Activated T-helper 2 cell treated with anti-CD3 and anti-CD28 coated beads, Interferon-gamma antibody, Interleukin-2, Interleukin-4, amounts not matched to agents 10 μg/mL and 5 μg/mL and 100 μg/mL, durations not matched to agents 14 hours and 24 hours and 36 hours (primary cell): ENCODE results near the gene SLC4A2. TPM values are rescaled to one million over a fixed set of nuclear protein-coding genes. Genes with fewer than 3 reads are reported as not detected.
"Not testable (repeated sequence)": the region's sequence is repeated elsewhere in the genome, so short reads cannot be mapped to it uniquely, and the experiment has no call there.

ENCODE experiments used
- DNase-seq: peaks from one replicate; pipeline ENCODE4 v3.0.0; 2021; ENCODE audit warnings: low spot score
- H3K27ac Mint-ChIP-seq: one replicate; pipeline ENCODE4 v1.8.0; 2021; ENCODE audit warnings: mixed read lengths
- H3K27me3 Mint-ChIP-seq: one replicate; pipeline ENCODE4 v1.8.0; 2021; ENCODE audit warnings: low read depth, mixed read lengths
- H3K36me3 Mint-ChIP-seq: one replicate; pipeline ENCODE4 v1.8.0; 2021; ENCODE audit warnings: low read depth, mixed read lengths
- H3K4me1 Mint-ChIP-seq: one replicate; pipeline ENCODE4 v1.8.0; 2021; ENCODE audit warnings: low read depth, mixed read lengths
- H3K4me3 Mint-ChIP-seq: one replicate; pipeline ENCODE4 v1.8.0; 2021; ENCODE audit warnings: low read depth, mild to moderate bottlenecking, moderate library complexity, mixed read lengths
- H3K9me3 Mint-ChIP-seq: one replicate; pipeline ENCODE4 v1.8.0; 2021; ENCODE audit warnings: mixed read lengths
- intact Hi-C: fragments of 100-400 bp; cut with micrococcal nuclease; formaldehyde crosslinking; loops from one replicate; pipeline ENCODE4 v1.15.1; 2023
- total RNA-seq: library from RNA; stranded (reverse); gene quantifications from 2 replicates; pipeline ENCODE4 v1.2.3, GENCODE V29; 2022

SLC4A2 gene
- total RNA-seq = 106 and 109 TPM in 2 replicates

GRCh38 chr7:151059367-151060112, at the start of gene SLC4A2:
TSS of gene SLC4A2 (plus strand) at chr7:151059589. CDS start at chr7:151061988, 2,399 bp downstream.
- Mint-ChIP-seq H3K4me1 (peaks cover 26% of the 10 kb centered on the region), H3K9me3 (no peaks in the 10 kb centered on the region), H3K4me3 (peak within 1 kb of the TSS; percentile 94), H3K27me3 (no peaks in the 10 kb centered on the region), H3K27ac (peak within 1 kb of the TSS; percentile 93), H3K36me3 (peaks cover 10% of the 10 kb centered on the region)
- DNase-seq = peak; percentile 67
- intact Hi-C loops = loop anchor here (2.0 to 5.0 kb wide), 3 partner anchors 47 to 1222 kb away; partner anchors contain the start of genes CHPF2 and ZNF862

GRCh38 chr7:151010037-151010306, 49.4 kb upstream of the SLC4A2 start:
- Mint-ChIP-seq H3K4me1 (peaks cover 54% of the 10 kb centered on the region), H3K4me3 (no peak overlapping the region), H3K27me3 (no peaks in the 10 kb centered on the region), H3K9me3 (no peaks in the 10 kb centered on the region), H3K27ac (no peak overlapping the region), H3K36me3 (peaks cover 6% of the 10 kb centered on the region)
- intact Hi-C loops = loop anchor here (5.0 kb wide), 2 partner anchors 33 to 47 kb away; partner anchors contain the start of genes CDK5, KCNH2 and SLC4A2
- DNase-seq = no peak

DNA sequence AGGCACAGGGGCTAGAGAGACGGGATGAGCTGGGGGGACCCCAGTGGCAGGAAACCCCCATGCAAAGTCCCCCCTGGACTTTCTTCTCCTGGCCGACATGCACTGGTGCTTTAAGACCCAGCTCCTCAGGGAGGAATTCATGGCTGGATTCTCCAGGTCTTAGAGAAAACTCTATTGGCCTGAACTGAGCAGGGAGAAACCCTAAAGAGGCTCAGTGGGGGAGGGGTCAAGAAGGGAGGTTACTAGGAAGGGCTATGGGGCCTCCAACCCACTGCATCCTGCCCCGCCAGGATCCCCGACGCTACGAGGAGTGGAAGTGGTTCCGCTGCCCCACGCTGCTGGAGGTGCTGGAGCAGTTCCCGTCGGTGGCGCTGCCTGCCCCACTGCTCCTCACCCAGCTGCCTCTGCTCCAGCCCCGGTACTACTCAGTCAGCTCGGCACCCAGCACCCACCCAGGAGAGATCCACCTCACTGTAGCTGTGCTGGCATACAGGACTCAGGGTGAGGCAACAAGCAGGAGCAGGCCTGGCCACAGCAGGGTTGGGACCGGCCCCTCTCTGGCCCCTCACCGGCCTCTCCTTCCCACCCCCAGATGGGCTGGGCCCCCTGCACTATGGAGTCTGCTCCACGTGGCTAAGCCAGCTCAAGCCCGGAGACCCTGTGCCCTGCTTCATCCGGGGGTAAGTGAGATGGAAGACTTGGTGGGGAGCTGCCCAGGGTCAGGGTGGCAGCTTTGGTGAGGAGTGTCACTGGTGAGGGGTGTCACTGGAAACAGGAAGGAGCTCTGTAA, 48.9 kb upstream of the SLC4A2 start:
- intact Hi-C loops = loop anchor here (5.0 kb wide), 2 partner anchors 33 to 47 kb away; partner anchors contain the start of genes CDK5, KCNH2 and SLC4A2
- H3K4me1 Mint-ChIP-seq = peaks cover 59% of the 10 kb centered on the region

DNA sequence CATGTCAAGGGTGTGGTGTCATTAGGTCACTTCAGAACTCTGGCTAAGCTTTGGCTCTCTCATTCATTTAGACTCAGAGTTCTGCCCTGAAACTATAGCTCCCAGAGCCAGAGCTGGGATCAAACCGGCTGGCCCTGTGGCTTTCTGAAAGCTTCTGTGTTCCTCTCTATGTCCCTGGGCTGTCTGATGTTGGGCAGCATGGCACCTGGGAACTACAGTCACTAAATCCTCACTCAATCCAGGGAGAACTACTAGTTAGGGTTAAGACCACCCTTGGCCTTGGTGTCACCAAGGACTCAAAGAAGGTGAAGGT, 48.3 kb upstream of the SLC4A2 start:
- Mint-ChIP-seq H3K9me3 (no peaks in the 10 kb centered on the region), H3K27me3 (no peaks in the 10 kb centered on the region)
- intact Hi-C loops = loop anchor here (5.0 kb wide), 2 partner anchors 34 to 46 kb away; partner anchors contain the start of genes CDK5, KCNH2 and SLC4A2

More for the DNA sequence above, 48.9 kb upstream of the SLC4A2 start:
- H3K36me3 Mint-ChIP-seq = peaks cover 6% of the 10 kb centered on the region
- no peak for DNase-seq
- peak overlapping the region; percentile 68 for H3K4me3 Mint-ChIP-seq
- H3K27ac Mint-ChIP-seq = peak overlapping the region; percentile 86
- H3K9me3 Mint-ChIP-seq = no peaks in the 10 kb centered on the region
- no peaks in the 10 kb centered on the region for H3K27me3 Mint-ChIP-seq

GRCh38 chr7:151011616-151012015, 47.8 kb upstream of the SLC4A2 start:
- not testable (repeated sequence) for H3K9me3 Mint-ChIP-seq, DNase-seq, H3K36me3 Mint-ChIP-seq, H3K27me3 Mint-ChIP-seq
- Mint-ChIP-seq H3K4me1 (peaks cover 64% of the 10 kb centered on the region), H3K4me3 (peak overlapping the region; percentile 27), H3K27ac (peak overlapping the region; percentile 74)
- intact Hi-C loops = loop anchor here (5.0 kb wide), 2 partner anchors 34 to 46 kb away; partner anchors contain the start of genes CDK5, KCNH2 and SLC4A2

More for the DNA sequence above, 48.3 kb upstream of the SLC4A2 start:
- H3K36me3 Mint-ChIP-seq = peaks cover 6% of the 10 kb centered on the region
- peak overlapping the region; percentile 68 for H3K4me3 Mint-ChIP-seq
- DNase-seq = no peak
- H3K27ac Mint-ChIP-seq = peak overlapping the region; percentile 86
- peaks cover 61% of the 10 kb centered on the region for H3K4me1 Mint-ChIP-seq

DNA sequence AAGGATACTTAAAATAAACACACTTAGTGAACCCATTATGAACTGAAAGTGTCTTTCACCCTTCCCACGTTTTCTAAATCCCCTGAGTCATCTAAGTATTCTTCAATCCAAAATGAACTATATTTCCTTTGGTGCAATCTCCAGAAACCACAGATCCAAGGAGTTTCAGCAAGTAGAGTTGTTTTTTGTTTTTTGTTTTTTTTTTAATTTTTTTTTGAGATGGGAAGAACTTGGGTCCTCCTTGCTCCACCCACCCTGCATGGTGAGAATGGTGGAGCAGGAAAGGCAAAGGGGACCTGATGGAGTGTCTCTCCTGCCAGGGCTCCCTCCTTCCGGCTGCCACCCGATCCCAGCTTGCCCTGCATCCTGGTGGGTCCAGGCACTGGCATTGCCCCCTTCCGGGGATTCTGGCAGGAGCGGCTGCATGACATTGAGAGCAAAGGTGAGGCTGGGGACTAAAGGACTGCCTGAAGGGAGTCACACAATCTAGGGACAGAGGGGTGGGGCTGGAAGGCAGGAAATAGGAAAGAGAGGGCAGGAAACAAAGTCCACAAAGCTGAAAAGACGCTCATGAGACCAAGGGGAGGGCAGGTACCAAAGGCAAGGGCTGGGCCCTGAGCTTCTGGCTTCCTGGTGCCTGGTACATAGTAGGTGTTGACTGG, 47.2 kb upstream of the SLC4A2 start:
- H3K36me3 Mint-ChIP-seq = peaks cover 6% of the 10 kb centered on the region
- no peak for DNase-seq
- H3K4me1 Mint-ChIP-seq = peaks cover 63% of the 10 kb centered on the region
- H3K9me3 Mint-ChIP-seq = no peaks in the 10 kb centered on the region
- intact Hi-C loops = loop anchor here (5.0 kb wide), 2 partner anchors 35 to 45 kb away; partner anchors contain the start of genes CDK5, KCNH2 and SLC4A2
- H3K27ac Mint-ChIP-seq = peak overlapping the region; percentile 74
- no peaks in the 10 kb centered on the region for H3K27me3 Mint-ChIP-seq
- H3K4me3 Mint-ChIP-seq = peak overlapping the region; percentile 54

DNA sequence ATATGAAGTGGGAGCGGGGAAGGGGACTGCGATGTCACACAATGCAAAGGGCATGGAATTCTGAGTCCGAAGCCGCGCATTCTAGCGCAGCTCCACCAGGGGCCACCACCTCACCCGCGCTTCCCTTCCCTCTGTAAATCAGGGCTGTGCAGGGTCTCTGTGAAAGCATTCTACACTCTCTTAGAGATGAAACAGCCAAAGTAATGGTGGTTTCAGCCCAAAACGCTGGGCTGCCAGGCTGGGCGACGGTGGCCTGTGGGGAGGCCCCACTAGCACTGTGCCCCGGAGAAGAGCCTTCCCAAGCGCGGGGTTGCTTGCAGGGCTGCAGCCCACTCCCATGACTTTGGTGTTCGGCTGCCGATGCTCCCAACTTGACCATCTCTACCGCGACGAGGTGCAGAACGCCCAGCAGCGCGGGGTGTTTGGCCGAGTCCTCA, 46.5 kb upstream of the SLC4A2 start:
- Mint-ChIP-seq H3K4me3 (peak overlapping the region; percentile 54), H3K27me3 (peaks cover 2% of the 10 kb centered on the region), H3K36me3 (peaks cover 6% of the 10 kb centered on the region), H3K27ac (peak overlapping the region; percentile 56), H3K4me1 (peaks cover 62% of the 10 kb centered on the region), H3K9me3 (no peaks in the 10 kb centered on the region)
- no peak for DNase-seq
- intact Hi-C loops = loop anchor here (5.0 kb wide), 2 partner anchors 36 to 44 kb away; partner anchors contain the start of genes CDK5, KCNH2 and SLC4A2

- intact Hi-C loops = loop anchor here (5.0 kb wide), 2 partner anchors 36 to 44 kb away; partner anchors contain the start of genes CDK5, KCNH2 and SLC4A2
- no peak for DNase-seq
- Mint-ChIP-seq H3K36me3 (peaks cover 6% of the 10 kb centered on the region), H3K27ac (peak overlapping the region; percentile 91), H3K27me3 (peaks cover 4% of the 10 kb centered on the region), H3K4me3 (no peak overlapping the region), H3K9me3 (no peaks in the 10 kb centered on the region), H3K4me1 (peaks cover 62% of the 10 kb centered on the region)
Measured at GRCh38 chr7:151013356-151013732, 46.0 kb upstream of the SLC4A2 start.

DNA sequence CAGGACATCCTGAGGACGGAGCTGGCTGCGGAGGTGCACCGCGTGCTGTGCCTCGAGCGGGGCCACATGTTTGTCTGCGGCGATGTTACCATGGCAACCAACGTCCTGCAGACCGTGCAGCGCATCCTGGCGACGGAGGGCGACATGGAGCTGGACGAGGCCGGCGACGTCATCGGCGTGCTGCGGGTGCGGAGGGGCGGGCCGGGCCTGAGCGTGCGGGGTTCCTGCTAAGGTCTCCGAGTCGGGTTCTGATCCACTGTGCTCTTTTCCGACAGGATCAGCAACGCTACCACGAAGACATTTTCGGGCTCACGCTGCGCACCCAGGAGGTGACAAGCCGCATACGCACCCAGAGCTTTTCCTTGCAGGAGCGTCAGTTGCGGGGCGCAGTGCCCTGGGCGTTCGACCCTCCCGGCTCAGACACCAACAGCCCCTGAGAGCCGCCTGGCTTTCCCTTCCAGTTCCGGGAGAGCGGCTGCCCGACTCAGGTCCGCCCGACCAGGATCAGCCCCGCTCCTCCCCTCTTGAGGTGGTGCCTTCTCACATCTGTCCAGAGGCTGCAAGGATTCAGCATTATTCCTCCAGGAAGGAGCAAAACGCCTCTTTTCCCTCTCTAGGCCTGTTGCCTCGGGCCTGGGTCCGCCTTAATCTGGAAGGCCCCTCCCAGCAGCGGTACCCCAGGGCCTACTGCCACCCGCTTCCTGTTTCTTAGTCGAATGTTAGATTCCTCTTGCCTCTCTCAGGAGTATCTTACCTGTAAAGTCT, 45.5 kb upstream of the SLC4A2 start:
- H3K27ac Mint-ChIP-seq = peak overlapping the region; percentile 91
- intact Hi-C loops = loop anchor here (5.0 kb wide), 2 partner anchors 37 to 43 kb away; partner anchors contain the start of genes CDK5, KCNH2 and SLC4A2
- no peaks in the 10 kb centered on the region for H3K9me3 Mint-ChIP-seq
- H3K4me1 Mint-ChIP-seq = peaks cover 61% of the 10 kb centered on the region
- DNase-seq = peak; percentile 90
- H3K4me3 Mint-ChIP-seq = peak overlapping the region; percentile 87
- peaks cover 6% of the 10 kb centered on the region for H3K36me3 Mint-ChIP-seq
- H3K27me3 Mint-ChIP-seq = peaks cover 8% of the 10 kb centered on the region

DNA sequence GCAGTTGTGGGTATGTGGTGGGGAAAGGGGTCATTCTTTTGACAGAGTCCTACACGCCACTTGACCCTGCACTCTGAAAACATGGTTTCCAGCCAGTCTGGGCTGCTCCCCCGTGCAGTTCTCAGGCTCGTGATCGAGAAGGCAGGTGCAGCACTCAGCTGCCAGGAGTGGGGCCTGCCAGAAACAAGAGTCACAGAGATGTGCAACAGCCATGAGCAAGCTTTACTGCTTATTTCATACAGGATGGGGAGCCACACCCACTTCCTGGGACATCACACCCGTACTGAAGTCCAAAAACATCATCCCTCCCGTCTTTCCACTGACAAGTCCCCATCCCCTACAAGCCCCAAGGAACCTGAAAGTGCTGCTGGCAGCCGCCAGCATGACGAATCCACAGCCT, 44.4 kb upstream of the SLC4A2 start:
- Mint-ChIP-seq H3K9me3 (no peaks in the 10 kb centered on the region), H3K27ac (peak overlapping the region; percentile 43), H3K4me3 (peak overlapping the region; percentile 87), H3K36me3 (peaks cover 6% of the 10 kb centered on the region), H3K27me3 (peaks cover 16% of the 10 kb centered on the region), H3K4me1 (peaks cover 65% of the 10 kb centered on the region)
- intact Hi-C loops = loop anchor here (5.0 kb wide), 3 partner anchors 38 to 227 kb away; partner anchors contain the start of genes CDK5, KCNH2 and SLC4A2
- DNase-seq = no peak

DNA sequence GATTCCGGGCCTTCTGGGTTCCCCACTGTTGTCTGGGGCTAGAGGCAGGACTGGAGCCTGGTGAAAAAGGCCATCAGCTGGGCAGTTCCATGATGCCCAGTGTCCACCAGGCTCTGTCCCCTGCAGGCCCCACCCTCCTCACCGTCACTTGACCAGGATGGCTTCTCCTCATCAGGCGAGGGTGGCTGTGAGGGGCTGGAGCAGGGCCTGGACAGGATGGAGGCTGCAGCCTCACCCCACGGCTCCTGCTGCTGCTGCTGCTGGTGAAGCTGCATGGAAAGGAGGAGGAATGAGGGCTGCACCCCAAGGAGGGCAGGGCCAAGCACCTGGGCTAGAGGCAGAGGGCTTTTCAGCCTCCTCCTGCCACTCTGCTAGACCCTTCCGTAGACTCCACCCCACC, 43.4 kb upstream of the SLC4A2 start:
- Mint-ChIP-seq H3K4me3 (no peak overlapping the region), H3K4me1 (peaks cover 56% of the 10 kb centered on the region), H3K27me3 (peaks cover 26% of the 10 kb centered on the region), H3K27ac (no peak overlapping the region), H3K36me3 (peaks cover 6% of the 10 kb centered on the region), H3K9me3 (no peaks in the 10 kb centered on the region)
- no peak for DNase-seq
- intact Hi-C loops = loop anchor here (5.0 kb wide), 1 partner anchor 226 kb away; no protein-coding TSS in a partner anchor
